HEK293 (cell line): ENCODE data around the gene IRX1.

ENCODE experiments used
- CTCF ChIA-PET: fragments of 350-600 bp; formaldehyde crosslinking; extraction: SDS; loops from one replicate; lab custom pipeline; 2021; ENCODE audit warnings: antibody characterized with exemption; lab: Yijun Ruan, JAX
- POLR2A ChIA-PET: fragments of 300-600 bp; formaldehyde crosslinking; extraction: SDS; loops from one replicate; lab custom pipeline; 2020; ENCODE audit warnings: antibody characterized with exemption, inconsistent platforms; lab: Yijun Ruan, JAX
- H3K27ac ChIP-seq: fragments of 200-500 bp; sonication (Bioruptor generic); 2 replicates; pipeline ENCODE4 v1.5.1; 2014; ENCODE audit warnings: low read depth, low read length, control low read depth, inconsistent platforms; ENCODE audit errors: extremely low read depth
- H3K36me3 ChIP-seq, 2 experiments: fragments of 200-500 bp in 1 of 2; sonication (Bioruptor generic) in 1 of 2; 1 replicate in 1 of 2; 2 replicates in 1 of 2; pipeline ENCODE4 v1.5.1; 2014 to 2017; ENCODE audit warnings: inconsistent platforms in 2 of 2, low read length in 2 of 2; ENCODE audit not compliant: control insufficient read depth in 2 of 2, insufficient read depth in 1 of 2
- H3K4me1 ChIP-seq: fragments of 200-500 bp; sonication (Bioruptor generic); 2 replicates; pipeline ENCODE4 v1.5.1; 2014; ENCODE audit warnings: mild to moderate bottlenecking, low read length, inconsistent platforms; ENCODE audit not compliant: control insufficient read depth, insufficient read depth
- H3K4me3 ChIP-seq: 2 replicates; pipeline ENCODE4 v1.5.1; 2011; ENCODE audit warnings: low read depth, mild to moderate bottlenecking, control low read depth, low read length, moderate library complexity
- H3K9me3 ChIP-seq: fragments of 200-500 bp; sonication (Bioruptor generic); 2 replicates; pipeline ENCODE4 v1.5.1; 2014; ENCODE audit warnings: low read depth, low read length, inconsistent platforms; ENCODE audit not compliant: control insufficient read depth, insufficient read depth
- BCL11A ChIP-seq: fragments of 450-650 bp; formaldehyde crosslinking; IDR thresholded peaks from 2 replicates; pipeline ENCODE4 v1.5.1; 2016; ENCODE audit warnings: low read depth, missing biosample characterization, missing genetic modification characterization
- PRDM1 ChIP-seq: fragments of 450-650 bp; formaldehyde crosslinking; IDR thresholded peaks from 2 replicates; pipeline ENCODE4; 2016; ENCODE audit warnings: missing biosample characterization, missing genetic modification characterization
- RBAK ChIP-seq: fragments of 450-650 bp; formaldehyde crosslinking; IDR thresholded peaks from 2 replicates; pipeline ENCODE4 v1.5.1; 2016; ENCODE audit warnings: missing biosample characterization, missing genetic modification characterization
- SALL2 ChIP-seq: fragments of 450-650 bp; formaldehyde crosslinking; IDR thresholded peaks from 2 replicates; pipeline ENCODE4 v1.5.0; 2017; ENCODE audit warnings: missing biosample characterization, mild to moderate bottlenecking, missing genetic modification characterization, borderline replicate concordance
- SP2 ChIP-seq: fragments of 450-650 bp; formaldehyde crosslinking; IDR thresholded peaks from 2 replicates; pipeline ENCODE4 v1.5.1; 2016; ENCODE audit warnings: missing biosample characterization, missing genetic modification characterization
- TCF7L2 ChIP-seq: IDR thresholded peaks from 2 replicates; pipeline ENCODE4 v1.6.1; 2011; ENCODE audit warnings: low read depth, mild to moderate bottlenecking, inconsistent platforms, low read length, moderate library complexity, borderline replicate concordance
- TRIM28 ChIP-seq: IDR thresholded peaks from 2 replicates; pipeline ENCODE4 v1.6.1; 2011; ENCODE audit warnings: low read length, control low read depth, borderline replicate concordance
- ZBTB20 ChIP-seq: fragments of 450-650 bp; formaldehyde crosslinking; IDR thresholded peaks from 2 replicates; pipeline ENCODE4 v1.5.1; 2016; ENCODE audit warnings: missing biosample characterization, missing genetic modification characterization
- ZFP69B ChIP-seq: fragments of 450-650 bp; formaldehyde crosslinking; IDR thresholded peaks from 2 replicates; pipeline ENCODE4 v1.5.1; 2016; ENCODE audit warnings: missing biosample characterization, missing genetic modification characterization
- ZNF138 ChIP-seq: fragments of 450-650 bp; formaldehyde crosslinking; IDR thresholded peaks from 2 replicates; pipeline ENCODE4 v1.5.1; 2016; ENCODE audit warnings: missing biosample characterization, missing genetic modification characterization, borderline replicate concordance
- ZNF211 ChIP-seq: fragments of 450-650 bp; formaldehyde crosslinking; IDR thresholded peaks from 2 replicates; pipeline ENCODE4 v1.5.1; 2016; ENCODE audit warnings: low read depth, missing biosample characterization, missing genetic modification characterization
- ZNF433 ChIP-seq: fragments of 450-650 bp; formaldehyde crosslinking; IDR thresholded peaks from 2 replicates; pipeline ENCODE4 v1.5.1; 2016; ENCODE audit warnings: missing biosample characterization, missing genetic modification characterization, low read depth
- ZNF473 ChIP-seq: fragments of 450-650 bp; formaldehyde crosslinking; IDR thresholded peaks from 2 replicates; pipeline ENCODE4 v1.5.1; 2017; ENCODE audit warnings: missing biosample characterization, missing genetic modification characterization
- ZNF521 ChIP-seq: fragments of 450-650 bp; formaldehyde crosslinking; IDR thresholded peaks from 2 replicates; pipeline ENCODE4 v1.5.1; 2017; ENCODE audit warnings: missing biosample characterization, mild to moderate bottlenecking, missing genetic modification characterization
- ZNF529 ChIP-seq: fragments of 450-650 bp; formaldehyde crosslinking; IDR thresholded peaks from 2 replicates; pipeline ENCODE4 v1.5.1; 2017; ENCODE audit warnings: missing genetic modification characterization, missing biosample characterization; ENCODE audit not compliant: insufficient replicate concordance
- ZNF621 ChIP-seq: fragments of 450-650 bp; formaldehyde crosslinking; IDR thresholded peaks from 2 replicates; pipeline ENCODE4 v1.5.1; 2017; ENCODE audit warnings: missing biosample characterization, missing genetic modification characterization
- ZNF623 ChIP-seq: fragments of 450-650 bp; formaldehyde crosslinking; IDR thresholded peaks from 2 replicates; pipeline ENCODE4 v1.5.1; 2016; ENCODE audit warnings: missing biosample characterization, missing genetic modification characterization
- ZNF629 ChIP-seq: fragments of 450-650 bp; formaldehyde crosslinking; IDR thresholded peaks from 2 replicates; pipeline ENCODE4 v1.5.1; 2017; ENCODE audit warnings: missing biosample characterization, missing genetic modification characterization
- ZNF654 ChIP-seq: fragments of 450-650 bp; formaldehyde crosslinking; IDR thresholded peaks from 2 replicates; pipeline ENCODE4 v1.5.1; 2016; ENCODE audit warnings: low read depth, missing biosample characterization, missing genetic modification characterization
- ZNF677 ChIP-seq: fragments of 450-650 bp; IDR thresholded peaks from 2 replicates; pipeline ENCODE4 v1.5.0; 2018; ENCODE audit warnings: missing biosample characterization, mild to moderate bottlenecking, missing genetic modification characterization, moderate library complexity
- ZNF701 ChIP-seq: fragments of 450-650 bp; formaldehyde crosslinking; IDR thresholded peaks from 2 replicates; pipeline ENCODE4 v1.5.1; 2016; ENCODE audit warnings: missing biosample characterization, missing genetic modification characterization
- ZSCAN23 ChIP-seq: fragments of 450-650 bp; formaldehyde crosslinking; IDR thresholded peaks from 2 replicates; pipeline ENCODE4 v1.5.1; 2016; ENCODE audit warnings: missing biosample characterization, missing genetic modification characterization
- TF ChIP-seq, protein P1 (sequence below): fragments of 450-650 bp; formaldehyde crosslinking; IDR thresholded peaks from 2 replicates; pipeline ENCODE4 v1.5.1; 2016; ENCODE audit warnings: missing biosample characterization, missing genetic modification characterization, low read depth
- TF ChIP-seq, protein P2 (sequence below): fragments of 450-650 bp; formaldehyde crosslinking; IDR thresholded peaks from 2 replicates; pipeline ENCODE4 v1.5.1; 2016; ENCODE audit warnings: missing biosample characterization, missing genetic modification characterization
- TF ChIP-seq, protein P3 (sequence below): fragments of 450-650 bp; formaldehyde crosslinking; IDR thresholded peaks from 2 replicates; pipeline ENCODE4 v1.5.1; 2017; ENCODE audit warnings: missing biosample characterization, missing genetic modification characterization
- TF ChIP-seq, protein P4 (sequence below): fragments of 450-650 bp; formaldehyde crosslinking; IDR thresholded peaks from 2 replicates; pipeline ENCODE4 v1.5.1; 2016; ENCODE audit warnings: missing biosample characterization, missing genetic modification characterization
- TF ChIP-seq, protein P5 (sequence below): fragments of 450-650 bp; formaldehyde crosslinking; IDR thresholded peaks from 2 replicates; pipeline ENCODE4 v1.5.1; 2017; ENCODE audit warnings: missing biosample characterization, missing genetic modification characterization

The IRX1 gene

DNA sequence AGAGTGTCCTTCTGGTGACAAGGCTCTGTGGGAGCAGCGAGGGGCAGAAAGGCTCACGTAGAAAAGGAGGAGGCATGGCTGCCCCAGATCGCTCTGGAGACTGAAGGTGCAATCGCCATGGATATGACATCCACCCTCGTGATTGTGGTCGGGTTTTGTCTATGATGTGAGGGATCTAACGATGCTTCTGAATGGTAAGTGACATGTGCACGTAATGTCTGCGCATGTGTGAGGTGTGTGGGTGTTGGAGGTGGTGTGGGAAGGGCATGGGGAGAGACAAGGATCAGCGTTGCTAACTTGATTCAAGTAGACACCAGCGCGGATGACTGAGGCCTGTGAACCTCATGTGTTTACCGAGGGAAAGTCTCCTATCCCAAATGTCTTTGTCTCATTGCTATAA is 20.2 kb downstream of the IRX1 start (continued):
- TF ChIP-seq RBAK = no peak
- TF ChIP-seq, protein P1, sequence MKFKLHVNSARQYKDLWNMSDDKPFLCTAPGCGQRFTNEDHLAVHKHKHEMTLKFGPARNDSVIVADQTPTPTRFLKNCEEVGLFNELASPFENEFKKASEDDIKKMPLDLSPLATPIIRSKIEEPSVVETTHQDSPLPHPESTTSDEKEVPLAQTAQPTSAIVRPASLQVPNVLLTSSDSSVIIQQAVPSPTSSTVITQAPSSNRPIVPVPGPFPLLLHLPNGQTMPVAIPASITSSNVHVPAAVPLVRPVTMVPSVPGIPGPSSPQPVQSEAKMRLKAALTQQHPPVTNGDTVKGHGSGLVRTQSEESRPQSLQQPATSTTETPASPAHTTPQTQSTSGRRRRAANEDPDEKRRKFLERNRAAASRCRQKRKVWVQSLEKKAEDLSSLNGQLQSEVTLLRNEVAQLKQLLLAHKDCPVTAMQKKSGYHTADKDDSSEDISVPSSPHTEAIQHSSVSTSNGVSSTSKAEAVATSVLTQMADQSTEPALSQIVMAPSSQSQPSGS (tag by site-specific recombination) = no peak
- no peak for TF ChIP-seq BCL11A (tag by site-specific recombination)
- TF ChIP-seq, protein P2, sequence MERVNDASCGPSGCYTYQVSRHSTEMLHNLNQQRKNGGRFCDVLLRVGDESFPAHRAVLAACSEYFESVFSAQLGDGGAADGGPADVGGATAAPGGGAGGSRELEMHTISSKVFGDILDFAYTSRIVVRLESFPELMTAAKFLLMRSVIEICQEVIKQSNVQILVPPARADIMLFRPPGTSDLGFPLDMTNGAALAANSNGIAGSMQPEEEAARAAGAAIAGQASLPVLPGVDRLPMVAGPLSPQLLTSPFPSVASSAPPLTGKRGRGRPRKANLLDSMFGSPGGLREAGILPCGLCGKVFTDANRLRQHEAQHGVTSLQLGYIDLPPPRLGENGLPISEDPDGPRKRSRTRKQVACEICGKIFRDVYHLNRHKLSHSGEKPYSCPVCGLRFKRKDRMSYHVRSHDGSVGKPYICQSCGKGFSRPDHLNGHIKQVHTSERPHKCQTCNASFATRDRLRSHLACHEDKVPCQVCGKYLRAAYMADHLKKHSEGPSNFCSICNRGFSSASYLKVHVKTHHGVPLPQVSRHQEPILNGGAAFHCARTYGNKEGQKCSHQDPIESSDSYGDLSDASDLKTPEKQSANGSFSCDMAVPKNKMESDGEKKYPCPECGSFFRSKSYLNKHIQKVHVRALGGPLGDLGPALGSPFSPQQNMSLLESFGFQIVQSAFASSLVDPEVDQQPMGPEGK (tag by site-specific recombination) = no peak
- TF ChIP-seq ZNF433 (tag by site-specific recombination) = no peak

DNA sequence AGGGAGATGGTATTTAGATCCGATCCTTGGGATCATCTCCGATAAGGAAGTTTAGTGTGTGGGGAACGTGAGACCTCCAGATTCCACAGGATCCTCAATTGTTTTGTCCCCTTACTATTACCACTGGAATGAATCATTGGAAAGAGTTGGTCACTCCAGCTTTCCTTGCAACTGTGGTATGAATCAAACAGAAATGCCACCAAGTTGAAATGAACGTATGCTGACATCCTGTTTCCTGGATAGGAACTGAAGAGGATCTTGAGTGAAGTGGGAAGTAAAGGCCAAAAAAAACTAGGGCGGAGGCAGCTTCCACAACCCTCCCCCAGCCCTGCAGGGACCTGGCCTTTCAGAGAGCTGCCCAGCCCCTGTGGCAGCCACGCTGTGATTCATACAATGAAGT is 23.9 kb downstream of the IRX1 start:
- POLR2A ChIA-PET = no interaction called here
- Histone ChIP-seq H3K27ac (no peak overlapping the region), H3K36me3 (no peaks in the 10 kb centered on the region), H3K9me3 (no peaks in the 10 kb centered on the region), H3K4me3 (no peak overlapping the region), H3K4me1 (no peaks in the 10 kb centered on the region)
- CTCF ChIA-PET = interaction anchor here (0.6 kb wide), 1 partner anchor 231 kb away, joined by 3 read pairs; no protein-coding TSS in a partner anchor
- TF ChIP-seq ZNF677 (tag by site-specific recombination) = no peak
- no peak for TF ChIP-seq RBAK
- TF ChIP-seq, protein P3, sequence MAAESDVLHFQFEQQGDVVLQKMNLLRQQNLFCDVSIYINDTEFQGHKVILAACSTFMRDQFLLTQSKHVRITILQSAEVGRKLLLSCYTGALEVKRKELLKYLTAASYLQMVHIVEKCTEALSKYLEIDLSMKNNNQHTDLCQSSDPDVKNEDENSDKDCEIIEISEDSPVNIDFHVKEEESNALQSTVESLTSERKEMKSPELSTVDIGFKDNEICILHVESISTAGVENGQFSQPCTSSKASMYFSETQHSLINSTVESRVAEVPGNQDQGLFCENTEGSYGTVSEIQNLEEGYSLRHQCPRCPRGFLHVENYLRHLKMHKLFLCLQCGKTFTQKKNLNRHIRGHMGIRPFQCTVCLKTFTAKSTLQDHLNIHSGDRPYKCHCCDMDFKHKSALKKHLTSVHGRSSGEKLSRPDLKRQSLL (tag by site-specific recombination) = no peak
- TF ChIP-seq ZNF654 (tag by site-specific recombination) = no peak
- no peak for TF ChIP-seq ZNF621 (tag by site-specific recombination)
- no peak for TF ChIP-seq SP2 (tag by site-specific recombination)
- TF ChIP-seq ZNF701 (tag by site-specific recombination) = no peak
- TF ChIP-seq, protein P4, sequence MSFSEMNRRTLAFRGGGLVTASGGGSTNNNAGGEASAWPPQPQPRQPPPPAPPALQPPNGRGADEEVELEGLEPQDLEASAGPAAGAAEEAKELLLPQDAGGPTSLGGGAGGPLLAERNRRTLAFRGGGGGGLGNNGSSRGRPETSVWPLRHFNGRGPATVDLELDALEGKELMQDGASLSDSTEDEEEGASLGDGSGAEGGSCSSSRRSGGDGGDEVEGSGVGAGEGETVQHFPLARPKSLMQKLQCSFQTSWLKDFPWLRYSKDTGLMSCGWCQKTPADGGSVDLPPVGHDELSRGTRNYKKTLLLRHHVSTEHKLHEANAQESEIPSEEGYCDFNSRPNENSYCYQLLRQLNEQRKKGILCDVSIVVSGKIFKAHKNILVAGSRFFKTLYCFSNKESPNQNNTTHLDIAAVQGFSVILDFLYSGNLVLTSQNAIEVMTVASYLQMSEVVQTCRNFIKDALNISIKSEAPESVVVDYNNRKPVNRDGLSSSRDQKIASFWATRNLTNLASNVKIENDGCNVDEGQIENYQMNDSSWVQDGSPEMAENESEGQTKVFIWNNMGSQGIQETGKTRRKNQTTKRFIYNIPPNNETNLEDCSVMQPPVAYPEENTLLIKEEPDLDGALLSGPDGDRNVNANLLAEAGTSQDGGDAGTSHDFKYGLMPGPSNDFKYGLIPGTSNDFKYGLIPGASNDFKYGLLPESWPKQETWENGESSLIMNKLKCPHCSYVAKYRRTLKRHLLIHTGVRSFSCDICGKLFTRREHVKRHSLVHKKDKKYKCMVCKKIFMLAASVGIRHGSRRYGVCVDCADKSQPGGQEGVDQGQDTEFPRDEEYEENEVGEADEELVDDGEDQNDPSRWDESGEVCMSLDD (tag by site-specific recombination) = no peak
- TF ChIP-seq SALL2 (tag by site-specific recombination) = no peak
- TF ChIP-seq TRIM28 = no peak
- no peak for TF ChIP-seq TCF7L2
- TF ChIP-seq PRDM1 (tag by site-specific recombination) = no peak

DNA sequence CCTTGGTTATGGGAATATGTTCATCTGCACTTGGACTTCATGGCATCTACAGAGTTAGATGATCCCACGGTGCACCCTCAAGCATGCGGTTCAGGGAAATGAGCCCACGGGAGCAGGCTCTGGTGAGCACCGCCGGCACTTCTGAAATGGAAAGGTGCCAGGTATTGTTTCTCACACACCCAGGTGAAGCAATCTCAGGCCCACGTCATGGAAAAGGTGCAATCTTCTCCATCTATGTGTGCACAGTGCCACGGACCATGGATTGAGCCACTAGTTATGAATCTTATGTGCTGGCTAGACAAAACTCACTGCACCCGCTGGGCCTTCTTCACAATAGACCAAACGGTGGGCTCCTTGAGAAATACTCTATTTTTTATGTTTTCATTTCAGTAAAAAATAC is 27.3 kb downstream of the IRX1 start:
- POLR2A ChIA-PET = no interaction called here
- no peak overlapping the region for H3K27ac ChIP-seq
- TF ChIP-seq ZBTB20 (tag by site-specific recombination) (no peak), ZNF473 (no peak), ZNF211 (tag by site-specific recombination) (no peak), ZNF623 (tag by site-specific recombination) (no peak), ZNF629 (no peak), ZFP69B (no peak), ZSCAN23 (no peak), ZNF521 (tag by site-specific recombination) (no peak), ZNF529 (no peak), ZNF138 (tag by site-specific recombination) (no peak)
- TF ChIP-seq, protein P5, sequence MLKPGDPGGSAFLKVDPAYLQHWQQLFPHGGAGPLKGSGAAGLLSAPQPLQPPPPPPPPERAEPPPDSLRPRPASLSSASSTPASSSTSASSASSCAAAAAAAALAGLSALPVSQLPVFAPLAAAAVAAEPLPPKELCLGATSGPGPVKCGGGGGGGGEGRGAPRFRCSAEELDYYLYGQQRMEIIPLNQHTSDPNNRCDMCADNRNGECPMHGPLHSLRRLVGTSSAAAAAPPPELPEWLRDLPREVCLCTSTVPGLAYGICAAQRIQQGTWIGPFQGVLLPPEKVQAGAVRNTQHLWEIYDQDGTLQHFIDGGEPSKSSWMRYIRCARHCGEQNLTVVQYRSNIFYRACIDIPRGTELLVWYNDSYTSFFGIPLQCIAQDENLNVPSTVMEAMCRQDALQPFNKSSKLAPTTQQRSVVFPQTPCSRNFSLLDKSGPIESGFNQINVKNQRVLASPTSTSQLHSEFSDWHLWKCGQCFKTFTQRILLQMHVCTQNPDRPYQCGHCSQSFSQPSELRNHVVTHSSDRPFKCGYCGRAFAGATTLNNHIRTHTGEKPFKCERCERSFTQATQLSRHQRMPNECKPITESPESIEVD (tag by site-specific recombination) = no peak

More for the DNA sequence above, 27.3 kb downstream of the IRX1 start:
- CTCF ChIA-PET = no interaction called here
- H3K4me1 ChIP-seq = no peaks in the 10 kb centered on the region
- no peaks in the 10 kb centered on the region for H3K36me3 ChIP-seq
- H3K9me3 ChIP-seq = no peaks in the 10 kb centered on the region
- no peak overlapping the region for H3K4me3 ChIP-seq
